Measurements from ENCODE around the gene SLC6A11.

GRCh38 chr3:10845001-10845761 is 29.2 kb downstream of the SLC6A11 start:
- TF ChIP-seq, protein P1, sequence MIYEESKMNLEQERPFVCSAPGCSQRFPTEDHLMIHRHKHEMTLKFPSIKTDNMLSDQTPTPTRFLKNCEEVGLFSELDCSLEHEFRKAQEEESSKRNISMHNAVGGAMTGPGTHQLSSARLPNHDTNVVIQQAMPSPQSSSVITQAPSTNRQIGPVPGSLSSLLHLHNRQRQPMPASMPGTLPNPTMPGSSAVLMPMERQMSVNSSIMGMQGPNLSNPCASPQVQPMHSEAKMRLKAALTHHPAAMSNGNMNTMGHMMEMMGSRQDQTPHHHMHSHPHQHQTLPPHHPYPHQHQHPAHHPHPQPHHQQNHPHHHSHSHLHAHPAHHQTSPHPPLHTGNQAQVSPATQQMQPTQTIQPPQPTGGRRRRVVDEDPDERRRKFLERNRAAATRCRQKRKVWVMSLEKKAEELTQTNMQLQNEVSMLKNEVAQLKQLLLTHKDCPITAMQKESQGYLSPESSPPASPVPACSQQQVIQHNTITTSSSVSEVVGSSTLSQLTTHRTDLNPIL (CRISPR knock-in tag; IDR thresholded peaks at IDR 0.05; ENCODE audit: low read depth), result no peak
- no peak for TF ChIP-seq RARB (CRISPR knock-in tag; IDR thresholded peaks at IDR 0.05)

Measured in SK-N-SH treated with all-trans-retinoic acid at 6 μM for 48 hours (cell line).